ENCODE results near the gene RAD9A.

Gene RAD9A

DNA sequence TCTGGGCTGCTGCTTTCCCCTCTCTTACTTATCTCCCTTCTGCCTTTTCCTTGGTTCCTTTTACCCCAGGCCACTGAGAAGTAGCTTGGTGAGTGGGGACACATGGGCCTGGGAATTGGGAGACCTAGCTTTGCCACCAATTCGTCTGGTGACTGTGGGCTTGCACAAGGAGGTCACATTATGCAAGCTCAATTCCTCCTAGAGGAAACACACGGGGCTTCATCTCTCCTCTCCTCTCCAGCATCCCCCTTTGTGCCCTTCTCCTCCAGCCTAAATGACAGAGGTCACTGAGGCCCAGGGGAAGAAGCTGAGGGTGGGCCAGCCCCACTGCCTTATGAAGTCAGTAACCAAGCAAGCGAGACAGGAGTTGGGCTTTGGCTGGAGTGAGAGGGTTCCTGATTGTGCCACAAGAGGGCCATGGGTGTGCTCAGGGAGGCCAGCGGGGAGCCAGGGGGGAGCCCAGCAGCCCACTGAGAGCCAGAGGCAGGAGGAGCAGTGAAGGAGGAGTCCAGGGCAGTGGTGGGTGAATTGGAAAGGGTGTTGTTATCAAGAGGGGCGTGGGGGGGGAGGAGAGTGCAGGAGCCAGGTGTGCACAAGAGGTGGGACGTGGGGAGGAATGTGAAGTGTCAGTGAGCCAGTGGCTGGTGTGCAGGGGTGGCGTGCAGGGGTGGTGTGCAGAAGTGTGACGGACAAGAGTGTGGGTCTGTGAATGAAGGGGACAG is 20.4 kb upstream of the RAD9A start:
- Histone ChIP-seq H3K9me3 (ENCODE audit: control insufficient read depth, insufficient read depth, low read depth, low read length) (no peaks in the 10 kb centered on the region), H3K4me3 (ENCODE audit: low read depth, low read length) (no peak overlapping the region), H3K36me3 (ENCODE audit: control insufficient read depth in 2 of 2, insufficient read depth in 1 of 2, low read length in 2 of 2) (no peaks in the 10 kb centered on the region), H3K4me1 (ENCODE audit: control insufficient read depth, insufficient read depth, low read length) (peaks cover 3% of the 10 kb centered on the region; the same call in 1 of the 2 replicates), H3K27ac (ENCODE audit: extremely low read depth, low read depth, low read length) (no peak overlapping the region)
- CTCF ChIA-PET, result interaction anchor here (0.7 to 30.4 kb wide), 6 partner anchors 8 to 221 kb away, joined by 3 to 898 read pairs (median 5); partner anchors contain the start of genes CLCF1, POLD4 and RAD9A
- POLR2A ChIA-PET, result interaction anchor here (0.6 to 1.8 kb wide), 3 partner anchors 16 to 22 kb away, joined by 4 to 5 read pairs (median 4); partner anchors contain the start of gene POLD4
- TF ChIP-seq ZBTB20 (tag by site-specific recombination; IDR thresholded peaks at IDR 0.05), result peak; percentile 44; the same call in 1 of the 2 replicates
- TF ChIP-seq, protein P1, sequence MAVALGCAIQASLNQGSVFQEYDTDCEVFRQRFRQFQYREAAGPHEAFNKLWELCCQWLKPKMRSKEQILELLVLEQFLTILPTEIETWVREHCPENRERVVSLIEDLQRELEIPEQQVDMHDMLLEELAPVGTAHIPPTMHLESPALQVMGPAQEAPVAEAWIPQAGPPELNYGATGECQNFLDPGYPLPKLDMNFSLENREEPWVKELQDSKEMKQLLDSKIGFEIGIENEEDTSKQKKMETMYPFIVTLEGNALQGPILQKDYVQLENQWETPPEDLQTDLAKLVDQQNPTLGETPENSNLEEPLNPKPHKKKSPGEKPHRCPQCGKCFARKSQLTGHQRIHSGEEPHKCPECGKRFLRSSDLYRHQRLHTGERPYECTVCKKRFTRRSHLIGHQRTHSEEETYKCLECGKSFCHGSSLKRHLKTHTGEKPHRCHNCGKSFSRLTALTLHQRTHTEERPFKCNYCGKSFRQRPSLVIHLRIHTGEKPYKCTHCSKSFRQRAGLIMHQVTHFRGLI (tag by site-specific recombination; IDR thresholded peaks at IDR 0.05), result peak; percentile 86
- TF ChIP-seq, protein P2, sequence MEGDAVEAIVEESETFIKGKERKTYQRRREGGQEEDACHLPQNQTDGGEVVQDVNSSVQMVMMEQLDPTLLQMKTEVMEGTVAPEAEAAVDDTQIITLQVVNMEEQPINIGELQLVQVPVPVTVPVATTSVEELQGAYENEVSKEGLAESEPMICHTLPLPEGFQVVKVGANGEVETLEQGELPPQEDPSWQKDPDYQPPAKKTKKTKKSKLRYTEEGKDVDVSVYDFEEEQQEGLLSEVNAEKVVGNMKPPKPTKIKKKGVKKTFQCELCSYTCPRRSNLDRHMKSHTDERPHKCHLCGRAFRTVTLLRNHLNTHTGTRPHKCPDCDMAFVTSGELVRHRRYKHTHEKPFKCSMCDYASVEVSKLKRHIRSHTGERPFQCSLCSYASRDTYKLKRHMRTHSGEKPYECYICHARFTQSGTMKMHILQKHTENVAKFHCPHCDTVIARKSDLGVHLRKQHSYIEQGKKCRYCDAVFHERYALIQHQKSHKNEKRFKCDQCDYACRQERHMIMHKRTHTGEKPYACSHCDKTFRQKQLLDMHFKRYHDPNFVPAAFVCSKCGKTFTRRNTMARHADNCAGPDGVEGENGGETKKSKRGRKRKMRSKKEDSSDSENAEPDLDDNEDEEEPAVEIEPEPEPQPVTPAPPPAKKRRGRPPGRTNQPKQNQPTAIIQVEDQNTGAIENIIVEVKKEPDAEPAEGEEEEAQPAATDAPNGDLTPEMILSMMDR (tag by site-specific recombination; IDR thresholded peaks at IDR 0.05), result peak; percentile 69
- TF ChIP-seq ZNF354C (tag by site-specific recombination; IDR thresholded peaks at IDR 0.05; ENCODE audit: borderline replicate concordance, low read depth), result no peak
- no peak for TF ChIP-seq TRIM28 (IDR thresholded peaks at IDR 0.05; ENCODE audit: borderline replicate concordance, low read length)
- 0 out of 2 replicates have a peak, but pooled peaks have one; percentile 44 for TF ChIP-seq ZEB2 (tag by site-specific recombination; IDR thresholded peaks at IDR 0.05)
- TF ChIP-seq ZFP37 (tag by site-specific recombination; IDR thresholded peaks at IDR 0.05), result no peak
- no peak for TF ChIP-seq ZNF221 (tag by site-specific recombination; IDR thresholded peaks at IDR 0.05; ENCODE audit: borderline replicate concordance)
- no peak for TF ChIP-seq ZNF626 (tag by site-specific recombination; IDR thresholded peaks at IDR 0.05)
- TF ChIP-seq ZNF416 (tag by site-specific recombination; IDR thresholded peaks at IDR 0.05), result no peak
- TF ChIP-seq, protein P3, sequence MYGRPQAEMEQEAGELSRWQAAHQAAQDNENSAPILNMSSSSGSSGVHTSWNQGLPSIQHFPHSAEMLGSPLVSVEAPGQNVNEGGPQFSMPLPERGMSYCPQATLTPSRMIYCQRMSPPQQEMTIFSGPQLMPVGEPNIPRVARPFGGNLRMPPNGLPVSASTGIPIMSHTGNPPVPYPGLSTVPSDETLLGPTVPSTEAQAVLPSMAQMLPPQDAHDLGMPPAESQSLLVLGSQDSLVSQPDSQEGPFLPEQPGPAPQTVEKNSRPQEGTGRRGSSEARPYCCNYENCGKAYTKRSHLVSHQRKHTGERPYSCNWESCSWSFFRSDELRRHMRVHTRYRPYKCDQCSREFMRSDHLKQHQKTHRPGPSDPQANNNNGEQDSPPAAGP (tag by site-specific recombination; IDR thresholded peaks at IDR 0.05), result peak; percentile 30; the same call in 1 of the 2 replicates
- TF ChIP-seq ZBTB8A (tag by site-specific recombination; IDR thresholded peaks at IDR 0.05), result peak; percentile 41; the same call in 1 of the 2 replicates
- TF ChIP-seq, protein P4, sequence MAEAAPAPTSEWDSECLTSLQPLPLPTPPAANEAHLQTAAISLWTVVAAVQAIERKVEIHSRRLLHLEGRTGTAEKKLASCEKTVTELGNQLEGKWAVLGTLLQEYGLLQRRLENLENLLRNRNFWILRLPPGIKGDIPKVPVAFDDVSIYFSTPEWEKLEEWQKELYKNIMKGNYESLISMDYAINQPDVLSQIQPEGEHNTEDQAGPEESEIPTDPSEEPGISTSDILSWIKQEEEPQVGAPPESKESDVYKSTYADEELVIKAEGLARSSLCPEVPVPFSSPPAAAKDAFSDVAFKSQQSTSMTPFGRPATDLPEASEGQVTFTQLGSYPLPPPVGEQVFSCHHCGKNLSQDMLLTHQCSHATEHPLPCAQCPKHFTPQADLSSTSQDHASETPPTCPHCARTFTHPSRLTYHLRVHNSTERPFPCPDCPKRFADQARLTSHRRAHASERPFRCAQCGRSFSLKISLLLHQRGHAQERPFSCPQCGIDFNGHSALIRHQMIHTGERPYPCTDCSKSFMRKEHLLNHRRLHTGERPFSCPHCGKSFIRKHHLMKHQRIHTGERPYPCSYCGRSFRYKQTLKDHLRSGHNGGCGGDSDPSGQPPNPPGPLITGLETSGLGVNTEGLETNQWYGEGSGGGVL (tag by site-specific recombination; IDR thresholded peaks at IDR 0.05), result peak; percentile 75
- peak; percentile 84 for TF ChIP-seq GLIS2 (tag by site-specific recombination; IDR thresholded peaks at IDR 0.05)
- peak; percentile 88 for TF ChIP-seq EGR2 (tag by site-specific recombination; IDR thresholded peaks at IDR 0.05; ENCODE audit: low read depth)
- peak; percentile 85 for TF ChIP-seq ZFHX2 (tag by site-specific recombination; conservative IDR thresholded peaks at IDR 0.05)
- TF ChIP-seq, protein P5, sequence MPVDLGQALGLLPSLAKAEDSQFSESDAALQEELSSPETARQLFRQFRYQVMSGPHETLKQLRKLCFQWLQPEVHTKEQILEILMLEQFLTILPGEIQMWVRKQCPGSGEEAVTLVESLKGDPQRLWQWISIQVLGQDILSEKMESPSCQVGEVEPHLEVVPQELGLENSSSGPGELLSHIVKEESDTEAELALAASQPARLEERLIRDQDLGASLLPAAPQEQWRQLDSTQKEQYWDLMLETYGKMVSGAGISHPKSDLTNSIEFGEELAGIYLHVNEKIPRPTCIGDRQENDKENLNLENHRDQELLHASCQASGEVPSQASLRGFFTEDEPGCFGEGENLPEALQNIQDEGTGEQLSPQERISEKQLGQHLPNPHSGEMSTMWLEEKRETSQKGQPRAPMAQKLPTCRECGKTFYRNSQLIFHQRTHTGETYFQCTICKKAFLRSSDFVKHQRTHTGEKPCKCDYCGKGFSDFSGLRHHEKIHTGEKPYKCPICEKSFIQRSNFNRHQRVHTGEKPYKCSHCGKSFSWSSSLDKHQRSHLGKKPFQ (tag by site-specific recombination; IDR thresholded peaks at IDR 0.05), result peak; percentile 52; the same call in 1 of the 2 replicates
- TF ChIP-seq BCL11B (tag by site-specific recombination; IDR thresholded peaks at IDR 0.05; ENCODE audit: low read depth), result no peak
- no peak for TF ChIP-seq ZNF785 (tag by site-specific recombination; IDR thresholded peaks at IDR 0.05)
- no peak for TF ChIP-seq ZNF266 (tag by site-specific recombination; IDR thresholded peaks at IDR 0.05; ENCODE audit: low read depth)
- TF ChIP-seq, protein P6, sequence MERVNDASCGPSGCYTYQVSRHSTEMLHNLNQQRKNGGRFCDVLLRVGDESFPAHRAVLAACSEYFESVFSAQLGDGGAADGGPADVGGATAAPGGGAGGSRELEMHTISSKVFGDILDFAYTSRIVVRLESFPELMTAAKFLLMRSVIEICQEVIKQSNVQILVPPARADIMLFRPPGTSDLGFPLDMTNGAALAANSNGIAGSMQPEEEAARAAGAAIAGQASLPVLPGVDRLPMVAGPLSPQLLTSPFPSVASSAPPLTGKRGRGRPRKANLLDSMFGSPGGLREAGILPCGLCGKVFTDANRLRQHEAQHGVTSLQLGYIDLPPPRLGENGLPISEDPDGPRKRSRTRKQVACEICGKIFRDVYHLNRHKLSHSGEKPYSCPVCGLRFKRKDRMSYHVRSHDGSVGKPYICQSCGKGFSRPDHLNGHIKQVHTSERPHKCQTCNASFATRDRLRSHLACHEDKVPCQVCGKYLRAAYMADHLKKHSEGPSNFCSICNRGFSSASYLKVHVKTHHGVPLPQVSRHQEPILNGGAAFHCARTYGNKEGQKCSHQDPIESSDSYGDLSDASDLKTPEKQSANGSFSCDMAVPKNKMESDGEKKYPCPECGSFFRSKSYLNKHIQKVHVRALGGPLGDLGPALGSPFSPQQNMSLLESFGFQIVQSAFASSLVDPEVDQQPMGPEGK (tag by site-specific recombination; IDR thresholded peaks at IDR 0.05), result peak; percentile 89
- 0 out of 2 replicates have a peak, but pooled peaks have one; percentile 15 for TF ChIP-seq ZNF341 (tag by site-specific recombination; IDR thresholded peaks at IDR 0.05; ENCODE audit: low read depth)
- peak; percentile 91 for TF ChIP-seq ZNF600 (tag by site-specific recombination; IDR thresholded peaks at IDR 0.05)
- TF ChIP-seq ZNF423 (tag by site-specific recombination; IDR thresholded peaks at IDR 0.05), result 0 out of 2 replicates have a peak, but pooled peaks have one; percentile 37
- TF ChIP-seq ZNF555 (tag by site-specific recombination; conservative IDR thresholded peaks at IDR 0.05), result no peak

Data from HEK293 (cell line).